ENCODE results near the gene DBET. TPM values are rescaled to one million over a fixed set of nuclear protein-coding genes. Genes with fewer than 3 reads are reported as not detected.
A peak's percentile ranks its signal among the peaks of the same experiment; 100 is the strongest.
"Not testable (repeated sequence)": the region's sequence is repeated elsewhere in the genome, so short reads cannot be mapped to it uniquely, and the experiment has no call there.

The DBET gene
- total RNA-seq, result not detected

DNA sequence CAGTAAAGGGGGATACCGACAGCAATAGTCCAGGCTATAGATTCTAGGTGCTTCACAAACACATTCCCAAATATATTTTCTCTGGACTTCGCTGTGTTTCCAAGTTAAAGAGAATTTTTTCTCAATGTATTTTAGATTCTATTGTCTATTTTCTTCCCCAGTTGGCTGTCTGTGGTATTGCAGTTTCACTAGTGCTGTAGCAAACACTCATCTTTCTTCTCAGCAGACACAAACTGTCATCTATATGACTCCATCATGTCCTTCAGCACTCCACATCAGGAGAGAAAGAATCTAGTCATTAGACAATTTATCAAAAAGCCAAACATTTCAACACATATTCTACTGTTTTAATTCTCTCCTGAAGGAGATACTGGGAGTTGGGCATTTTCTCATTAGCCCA is at the start of gene DBET:
TSS of gene DBET (plus strand) at position 161 of the 400 bp plus-strand sequence.
- WGBS, 2 donors, result 34 to 39% methylated on average over 2 of the region's 2 CpGs
- intact Hi-C loops (cut with DNase I; ENCODE audit: low total_unique reads); H3K4me3 ChIP-seq (ENCODE audit: low read depth, poor library complexity, severe bottlenecking); DNase-seq (ENCODE audit: low spot score in 2 of 2): not testable (repeated sequence)

DNA sequence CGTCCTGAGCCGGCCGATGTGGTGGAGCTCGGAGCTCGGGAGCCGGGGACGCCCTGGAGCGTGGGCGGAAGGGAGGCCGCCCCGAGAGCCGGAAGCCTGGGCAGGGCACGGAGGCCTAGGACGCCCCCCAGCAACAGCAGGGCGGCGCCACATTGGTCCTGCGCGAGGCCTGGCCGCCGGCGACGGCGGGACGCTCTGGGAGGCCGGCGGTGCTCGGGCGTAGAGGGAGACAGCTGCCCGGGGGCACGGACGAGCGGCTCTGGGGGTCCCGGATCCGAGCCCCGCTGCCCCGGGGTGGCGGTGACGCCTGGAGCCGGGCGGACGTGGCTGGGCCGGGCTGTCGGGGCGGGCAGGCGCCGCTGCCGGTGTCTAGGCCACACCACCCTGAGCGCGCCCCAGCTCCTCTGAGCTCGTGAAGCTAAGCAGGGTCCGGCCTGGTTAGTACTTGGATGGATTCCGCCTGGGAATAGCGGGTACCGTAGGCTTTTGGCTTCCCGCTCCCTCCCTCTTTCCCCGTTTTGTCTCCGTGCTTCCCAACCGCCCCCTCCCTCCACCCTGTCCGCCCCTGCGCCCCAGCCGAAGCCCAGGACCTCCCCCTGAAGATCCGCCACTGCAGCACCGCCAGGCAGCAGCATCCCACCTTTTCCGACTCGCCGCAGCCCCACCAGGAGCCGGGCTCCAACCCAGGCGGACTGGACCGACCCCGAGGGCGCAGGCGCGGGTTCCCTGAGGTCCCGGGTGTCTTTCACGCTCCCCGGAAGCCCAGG is 49.3 kb upstream of the DBET start:
- intact Hi-C loops (cut with DNase I; ENCODE audit: low total_unique reads), result no loop called here
- WGBS, 2 donors, result 2 to 12% methylated on average over 39 to 47 of the region's 76 CpGs
- TF ChIP-seq, protein P1, sequence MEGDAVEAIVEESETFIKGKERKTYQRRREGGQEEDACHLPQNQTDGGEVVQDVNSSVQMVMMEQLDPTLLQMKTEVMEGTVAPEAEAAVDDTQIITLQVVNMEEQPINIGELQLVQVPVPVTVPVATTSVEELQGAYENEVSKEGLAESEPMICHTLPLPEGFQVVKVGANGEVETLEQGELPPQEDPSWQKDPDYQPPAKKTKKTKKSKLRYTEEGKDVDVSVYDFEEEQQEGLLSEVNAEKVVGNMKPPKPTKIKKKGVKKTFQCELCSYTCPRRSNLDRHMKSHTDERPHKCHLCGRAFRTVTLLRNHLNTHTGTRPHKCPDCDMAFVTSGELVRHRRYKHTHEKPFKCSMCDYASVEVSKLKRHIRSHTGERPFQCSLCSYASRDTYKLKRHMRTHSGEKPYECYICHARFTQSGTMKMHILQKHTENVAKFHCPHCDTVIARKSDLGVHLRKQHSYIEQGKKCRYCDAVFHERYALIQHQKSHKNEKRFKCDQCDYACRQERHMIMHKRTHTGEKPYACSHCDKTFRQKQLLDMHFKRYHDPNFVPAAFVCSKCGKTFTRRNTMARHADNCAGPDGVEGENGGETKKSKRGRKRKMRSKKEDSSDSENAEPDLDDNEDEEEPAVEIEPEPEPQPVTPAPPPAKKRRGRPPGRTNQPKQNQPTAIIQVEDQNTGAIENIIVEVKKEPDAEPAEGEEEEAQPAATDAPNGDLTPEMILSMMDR (IDR thresholded peaks at IDR 0.05), result no peak
- TF ChIP-seq POLR2A (IDR thresholded peaks at IDR 0.05), result no peak
- peak in 1 of 2 donors; percentile 79 for DNase-seq (ENCODE audit: low spot score in 2 of 2)
- no peak overlapping the region for H3K4me3 ChIP-seq (ENCODE audit: low read depth, poor library complexity, severe bottlenecking)

DNA sequence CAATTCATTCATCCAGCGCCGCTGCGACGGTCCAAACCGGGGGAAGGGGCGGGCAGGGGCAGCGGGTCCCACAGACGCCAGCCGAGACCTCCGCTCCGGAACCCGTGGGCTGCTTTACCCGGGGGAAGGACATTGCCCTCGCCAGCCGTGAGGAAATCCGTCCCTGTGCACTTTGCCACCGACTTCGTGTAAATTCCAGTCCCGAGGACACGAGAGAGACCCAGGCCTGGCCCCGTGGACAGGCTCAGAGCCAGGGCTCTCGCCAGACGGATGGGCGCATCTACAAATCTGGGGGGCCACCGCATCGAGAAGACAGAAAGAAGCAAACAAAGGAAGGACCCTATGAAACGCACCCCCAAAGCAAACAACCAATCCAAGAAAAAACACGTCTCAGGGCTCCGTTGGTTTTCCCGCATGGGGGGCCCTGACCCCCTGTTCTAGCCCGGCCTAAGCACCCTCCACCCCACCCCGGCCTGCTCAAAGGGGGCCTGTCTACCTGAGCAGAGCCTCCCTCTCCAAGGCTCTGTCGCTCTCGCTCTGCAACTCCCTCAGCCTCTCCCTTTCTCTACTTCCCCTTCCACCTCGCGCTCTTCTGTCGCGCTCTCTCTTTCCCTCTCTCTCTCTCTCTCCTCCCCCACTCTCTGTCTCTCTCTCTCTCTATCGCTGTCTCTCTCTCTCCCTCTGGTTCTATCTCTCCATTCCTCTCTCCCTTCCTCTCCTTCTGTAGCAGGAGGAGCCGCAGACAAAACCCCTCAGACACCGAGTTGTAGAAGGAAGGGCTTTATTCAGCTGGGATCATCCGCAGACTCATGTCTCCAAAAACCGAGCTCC is 48.5 kb upstream of the DBET start:
- no peak overlapping the region for H3K4me3 ChIP-seq (ENCODE audit: low read depth, poor library complexity, severe bottlenecking)
- 12 to 21% methylated on average over 36 to 43 of the region's 43 CpGs for WGBS, 2 donors
- DNase-seq (ENCODE audit: low spot score in 2 of 2), result no peak
- intact Hi-C loops (cut with DNase I; ENCODE audit: low total_unique reads), result no loop called here
- TF ChIP-seq POLR2A (IDR thresholded peaks at IDR 0.05), result no peak
- TF ChIP-seq, protein P1 (IDR thresholded peaks at IDR 0.05), result no peak

DNA sequence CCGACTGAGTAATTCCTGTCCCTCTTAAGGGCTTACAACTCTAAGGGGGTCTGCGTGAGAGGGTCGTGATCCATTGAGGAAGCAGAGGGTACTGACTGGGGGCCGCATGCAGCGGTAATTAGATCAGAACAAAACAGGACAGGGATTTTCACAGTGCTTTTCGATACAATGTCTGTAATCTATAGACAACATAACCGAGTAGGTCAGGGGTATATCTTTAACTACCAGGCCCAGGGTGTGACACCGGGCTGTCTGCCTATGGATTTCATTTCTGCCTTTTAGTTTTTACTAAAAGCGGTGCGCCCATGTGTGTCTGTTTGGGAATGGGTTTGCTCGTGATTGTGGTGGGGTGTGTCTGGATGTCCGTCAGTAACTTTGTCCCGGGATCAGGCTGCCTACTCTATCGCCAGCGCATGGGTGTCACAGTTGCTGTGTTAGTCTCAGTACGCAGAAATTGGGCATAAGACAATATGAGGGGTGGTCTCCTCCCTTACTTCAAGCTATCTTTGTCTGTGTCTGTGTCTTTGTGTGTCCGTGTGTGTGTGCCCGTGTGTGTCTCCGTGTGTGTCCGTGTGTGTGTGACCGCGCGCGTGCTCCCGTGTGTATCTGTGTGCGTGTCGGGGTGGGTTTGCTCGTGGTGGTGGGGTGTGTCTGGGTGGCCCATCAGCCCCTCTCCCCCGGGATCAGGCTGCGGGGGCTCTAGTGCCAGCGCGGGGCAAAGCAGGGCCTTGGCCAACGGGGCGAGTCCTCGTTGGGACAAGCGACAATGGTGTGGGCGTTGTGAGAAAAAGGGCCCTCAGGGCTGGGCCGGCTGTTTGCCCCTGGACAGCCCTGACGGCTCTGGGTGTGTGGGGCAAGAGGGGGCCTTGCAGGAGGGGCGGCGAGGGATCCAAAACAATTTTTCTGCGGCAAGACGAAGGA is 47.7 kb upstream of the DBET start:
- 19 to 25% methylated on average over 35 to 43 of the region's 43 CpGs for WGBS, 2 donors
- TF ChIP-seq POLR2A (IDR thresholded peaks at IDR 0.05), result no peak
- TF ChIP-seq, protein P1 (IDR thresholded peaks at IDR 0.05), result no peak
- no peak overlapping the region for H3K4me3 ChIP-seq (ENCODE audit: low read depth, poor library complexity, severe bottlenecking)
- DNase-seq (ENCODE audit: low spot score in 2 of 2), result no peak
- intact Hi-C loops (cut with DNase I; ENCODE audit: low total_unique reads), result no loop called here

DNA sequence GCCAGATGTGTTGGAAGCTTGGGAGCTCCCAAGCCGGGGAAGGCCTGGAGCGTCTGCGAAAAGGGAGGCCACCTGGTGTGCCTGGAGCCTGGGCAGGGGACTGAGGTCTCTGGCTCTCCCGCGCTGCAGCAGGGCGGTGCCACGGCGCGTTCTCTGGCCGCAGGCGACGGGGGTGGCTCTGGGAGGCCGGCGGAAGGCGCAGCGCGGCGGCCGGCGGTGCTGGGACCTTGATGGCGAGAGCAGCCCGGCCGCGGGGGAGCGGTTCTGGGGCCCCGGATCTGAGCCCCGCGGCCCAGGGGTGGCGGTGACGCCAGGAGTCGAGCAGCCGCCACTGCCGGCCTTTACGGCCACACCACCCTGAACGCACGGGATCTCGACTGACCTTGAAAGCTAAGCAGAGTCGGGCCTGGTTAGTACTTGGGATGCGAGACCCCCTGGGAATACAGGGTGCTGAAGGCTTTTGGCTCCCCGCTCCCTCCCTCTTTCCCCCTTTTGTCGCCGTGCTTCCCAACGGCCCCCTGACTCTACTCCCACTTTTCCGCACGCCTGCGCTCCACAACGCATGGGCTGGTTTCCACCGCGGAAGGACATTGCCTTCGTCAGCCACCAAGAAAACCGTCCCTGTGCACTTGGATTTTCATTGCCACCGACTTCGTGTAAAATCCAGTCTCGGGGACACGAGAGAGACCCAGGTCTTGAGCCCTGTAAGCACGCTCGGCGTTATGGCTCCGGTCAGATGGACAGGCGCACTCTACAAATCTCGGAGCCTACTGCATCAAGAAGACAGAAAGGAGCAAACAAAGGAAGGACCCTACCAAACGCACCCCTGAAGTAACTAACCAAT is 46.7 kb upstream of the DBET start:
- intact Hi-C loops (cut with DNase I; ENCODE audit: low total_unique reads), result no loop called here
- TF ChIP-seq POLR2A (IDR thresholded peaks at IDR 0.05), result no peak
- TF ChIP-seq, protein P1 (IDR thresholded peaks at IDR 0.05), result no peak
- no peak for DNase-seq (ENCODE audit: low spot score in 2 of 2)
- no peak overlapping the region for H3K4me3 ChIP-seq (ENCODE audit: low read depth, poor library complexity, severe bottlenecking)
- 4 to 10% methylated on average over 45 to 60 of the region's 62 CpGs for WGBS, 2 donors
